ENCODE data around the gene KRI1.

DNA sequence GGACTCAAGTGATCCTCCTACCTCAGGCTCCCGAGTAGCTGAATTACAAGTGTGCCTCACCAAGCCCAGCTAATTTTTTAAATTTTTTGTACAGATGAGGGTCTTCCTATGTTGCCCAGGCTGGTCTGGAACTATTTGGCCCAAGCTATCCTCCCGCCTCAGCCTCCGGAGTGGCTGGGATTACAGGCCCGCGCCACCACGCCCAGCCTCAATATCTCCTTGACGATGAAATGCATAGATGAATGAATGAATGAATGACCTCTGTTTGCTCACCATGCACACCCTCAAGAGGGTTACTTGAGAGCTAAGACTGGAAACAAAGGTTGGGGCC, 36.2 kb upstream of the KRI1 start:
- TF ChIP-seq, protein P1, sequence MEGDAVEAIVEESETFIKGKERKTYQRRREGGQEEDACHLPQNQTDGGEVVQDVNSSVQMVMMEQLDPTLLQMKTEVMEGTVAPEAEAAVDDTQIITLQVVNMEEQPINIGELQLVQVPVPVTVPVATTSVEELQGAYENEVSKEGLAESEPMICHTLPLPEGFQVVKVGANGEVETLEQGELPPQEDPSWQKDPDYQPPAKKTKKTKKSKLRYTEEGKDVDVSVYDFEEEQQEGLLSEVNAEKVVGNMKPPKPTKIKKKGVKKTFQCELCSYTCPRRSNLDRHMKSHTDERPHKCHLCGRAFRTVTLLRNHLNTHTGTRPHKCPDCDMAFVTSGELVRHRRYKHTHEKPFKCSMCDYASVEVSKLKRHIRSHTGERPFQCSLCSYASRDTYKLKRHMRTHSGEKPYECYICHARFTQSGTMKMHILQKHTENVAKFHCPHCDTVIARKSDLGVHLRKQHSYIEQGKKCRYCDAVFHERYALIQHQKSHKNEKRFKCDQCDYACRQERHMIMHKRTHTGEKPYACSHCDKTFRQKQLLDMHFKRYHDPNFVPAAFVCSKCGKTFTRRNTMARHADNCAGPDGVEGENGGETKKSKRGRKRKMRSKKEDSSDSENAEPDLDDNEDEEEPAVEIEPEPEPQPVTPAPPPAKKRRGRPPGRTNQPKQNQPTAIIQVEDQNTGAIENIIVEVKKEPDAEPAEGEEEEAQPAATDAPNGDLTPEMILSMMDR (IDR thresholded peaks at IDR 0.05): no peak
- TF ChIP-seq POLR2A (IDR thresholded peaks at IDR 0.05) (no peak), EP300 (IDR thresholded peaks at IDR 0.05) (no peak)
